HCT116 (cell line): ENCODE measurements around the gene RRAGD. TPM values are rescaled to one million over a fixed set of nuclear protein-coding genes. Genes with fewer than 3 reads are reported as not detected.

ENCODE experiments used
- ATAC-seq: fragments of 200-7000 bp; cut with Tn5 transposase; 2 replicates; pipeline ENCODE4 v1.9.1; 2020; ENCODE audit warnings: mild to moderate bottlenecking, moderate library complexity
- BruUV-seq: library from RNA; stranded (reverse); fragments of 400-500 nt; replicated peaks from 2 replicates; lab custom pipeline; 2021; lab: Mats Ljungman, UMichigan
- CTCF ChIA-PET: fragments of 300-600 bp; sonication (Branson Sonifier 250); formaldehyde crosslinking; loops from one replicate; lab custom pipeline; 2021; ENCODE audit warnings: antibody characterized with exemption; lab: Charles Lee
- POLR2A ChIA-PET: fragments of 300-600, 350-600 bp; sonication (Branson Sonifier 250); formaldehyde crosslinking; loops from one replicate; lab custom pipeline; 2021; ENCODE audit warnings: antibody characterized with exemption; lab: Charles Lee
- RAD21 ChIA-PET, 2 experiments: fragments of 300-600 bp; sonication (Branson Sonifier 250); formaldehyde crosslinking; loops; one replicate each; lab custom pipeline; 2023; ENCODE audit warnings: low total read pairs in 2 of 2; ENCODE audit not compliant: uncharacterized antibody in 2 of 2, unreplicated experiment in 2 of 2, low non-redundant PET in 1 of 2; lab: Charles Lee
- DNase-seq: peaks from one replicate; pipeline ENCODE4 v3.0.0-alpha.2; 2010; ENCODE audit warnings: low read depth, low spot score
- H2AFZ ChIP-seq: fragments of 200-600 bp; shearing (Covaris generic), sonication (generic); 2 replicates; pipeline ENCODE4 v1.6.1; 2017; ENCODE audit warnings: low read depth, mixed run types, mixed read lengths, antibody characterized with exemption, low read length; ENCODE audit not compliant: poor library complexity, severe bottlenecking
- H3K27ac ChIP-seq: 2 replicates; pipeline ENCODE4 v1.5.1; 2012; ENCODE audit warnings: low read depth, low read length
- H3K27me3 ChIP-seq: fragments of 200-600 bp; sonication (generic); 2 replicates; pipeline ENCODE4 v1.6.1; 2016; ENCODE audit warnings: mixed run types, low read length, mixed read lengths; ENCODE audit not compliant: insufficient read depth
- H3K36me3 ChIP-seq, 2 experiments: fragments of 200-500 bp in 1 of 2; fragments of 200-600 bp in 1 of 2; sonication (Bioruptor generic) in 1 of 2; sonication (generic) in 1 of 2; 2 replicates each; pipeline versions ENCODE4 v1.5.1 to v1.6.1; 2014 to 2016; ENCODE audit warnings: low read length in 2 of 2, inconsistent platforms in 1 of 2, mixed read lengths in 1 of 2, mixed run types in 1 of 2; ENCODE audit not compliant: insufficient read depth in 2 of 2, control insufficient read depth in 1 of 2
- H3K4me1 ChIP-seq, 2 experiments: fragments of 200-600 bp in 1 of 2; sonication (generic) in 1 of 2; 2 replicates each; pipeline versions ENCODE4 v1.5.1 to v1.6.1; 2012 to 2017; ENCODE audit warnings: low read length in 2 of 2, inconsistent platforms in 1 of 2, mild to moderate bottlenecking in 1 of 2, mixed read lengths in 1 of 2, mixed run types in 1 of 2, moderate library complexity in 1 of 2; ENCODE audit not compliant: insufficient read depth in 2 of 2, control insufficient read depth in 1 of 2
- H3K4me2 ChIP-seq: fragments of 200-600 bp; sonication (generic); 2 replicates; pipeline ENCODE4 v1.6.1; 2017; ENCODE audit warnings: mixed run types, low read length, mixed read lengths
- H3K4me3 ChIP-seq, 2 experiments: fragments of 200-600 bp in 1 of 2; sonication (generic) in 1 of 2; replicated peaks in 1 of 2; 2 replicates each; pipeline ENCODE4 v1.5.1; 2011 to 2016; ENCODE audit warnings: low read length in 2 of 2, control low read depth in 1 of 2, low read depth in 1 of 2, mild to moderate bottlenecking in 1 of 2, mixed read lengths in 1 of 2, mixed run types in 1 of 2
- H3K79me2 ChIP-seq: fragments of 200-600 bp; sonication (generic); 2 replicates; pipeline ENCODE4 v1.6.1; 2017; ENCODE audit warnings: mild to moderate bottlenecking, mixed run types, low read length, moderate library complexity, mixed read lengths; ENCODE audit not compliant: insufficient read depth
- H3K9ac ChIP-seq: fragments of 200-600 bp; sonication (generic); 2 replicates; pipeline ENCODE4 v1.6.1; 2016; ENCODE audit warnings: low read length, mixed read lengths
- H3K9me2 ChIP-seq: fragments of 200-600 bp; sonication (generic), shearing (Covaris generic); 2 replicates; pipeline ENCODE4 v1.6.1; 2017; ENCODE audit warnings: mixed run types, mild to moderate bottlenecking, moderate library complexity; ENCODE audit not compliant: insufficient read depth
- H3K9me3 ChIP-seq, 2 experiments: fragments of 200-500 bp in 1 of 2; fragments of 200-600 bp in 1 of 2; sonication (Bioruptor generic) in 1 of 2; sonication (generic) in 1 of 2; 2 replicates each; pipeline ENCODE4 v1.6.1; 2014 to 2017; ENCODE audit warnings: low read length in 2 of 2, mixed read lengths in 2 of 2, inconsistent platforms in 1 of 2, low read depth in 1 of 2, mild to moderate bottlenecking in 1 of 2, mixed run types in 1 of 2, moderate library complexity in 1 of 2; ENCODE audit not compliant: control insufficient read depth in 1 of 2, insufficient read depth in 1 of 2
- H4K20me1 ChIP-seq: fragments of 200-600 bp; sonication (generic), shearing (Covaris generic); 2 replicates; pipeline ENCODE4 v1.6.1; 2017; ENCODE audit warnings: mixed run types, mild to moderate bottlenecking, moderate library complexity; ENCODE audit not compliant: insufficient read depth
- ATF3 ChIP-seq: IDR thresholded peaks from 2 replicates; pipeline ENCODE4 v1.6.1; 2012
- EGR1 ChIP-seq: IDR thresholded peaks from 2 replicates; pipeline ENCODE4 v1.6.1; 2012; ENCODE audit warnings: low read depth
- EZH2phosphoT487 ChIP-seq: fragments of 200-600 bp; IDR thresholded peaks from 2 replicates; pipeline ENCODE4 v1.6.1; 2018; ENCODE audit warnings: antibody characterized with exemption, borderline replicate concordance
- POLR2A ChIP-seq: IDR thresholded peaks from 2 replicates; pipeline ENCODE4 v1.7.0; 2011; ENCODE audit warnings: borderline replicate concordance; ENCODE audit not compliant: insufficient read depth, insufficient read length; ENCODE audit errors: extremely low read depth
- POLR2AphosphoS5 ChIP-seq: IDR thresholded peaks from 2 replicates; pipeline ENCODE4 v1.6.1; 2011; ENCODE audit warnings: mild to moderate bottlenecking, low read depth, low read length, moderate library complexity
- REST ChIP-seq: IDR thresholded peaks from 2 replicates; pipeline ENCODE4 v1.6.1; 2012; ENCODE audit warnings: low read depth
- YY1 ChIP-seq: IDR thresholded peaks from 2 replicates; pipeline ENCODE4 v1.6.1; 2011; ENCODE audit warnings: low read length, low read depth, moderate library complexity, mild to moderate bottlenecking; ENCODE audit not compliant: insufficient replicate concordance; ENCODE audit errors: extremely low read depth
- intact Hi-C: fragments of 100-400 bp; cut with micrococcal nuclease; formaldehyde crosslinking; loops from 2 replicates; pipeline ENCODE4 v1.10.0; 2022
- total RNA-seq: library from RNA; stranded (reverse); gene quantifications from one replicate; pipeline ENCODE4 v1.2.1, GENCODE V29; 2021; ENCODE audit not compliant: unreplicated experiment
- TF ChIP-seq, protein P1 (sequence below): IDR thresholded peaks from 2 replicates; pipeline ENCODE4 v1.6.1; 2011; ENCODE audit warnings: mild to moderate bottlenecking, low read length, moderate library complexity; ENCODE audit not compliant: insufficient replicate concordance; ENCODE audit errors: extremely low read depth

The RRAGD gene
- total RNA-seq, 1 experiment from 2014 or later, result 15.9 TPM

- DNase-seq, result no peak
- BruUV-seq, result no TSS peak
- H3K4me1 ChIP-seq, result peaks cover 0 to 8% of the 10 kb centered on the region in 2 experiments; a peak in 2 of 4 replicates
- ChIA-PET CTCF (interaction anchor here (0.7 kb wide), 1 partner anchor 608 kb away, joined by 3 read pairs; no protein-coding TSS in a partner anchor), RAD21 (interaction anchor here in 1 of 2 experiments (0.8 kb wide), 1 partner anchor 17 kb away, joined by 3 read pairs; no protein-coding TSS in a partner anchor), POLR2A (no interaction called here)
- no peak overlapping the region for H3K4me3 ChIP-seq
- intact Hi-C loops, result no loop called here
- TF ChIP-seq ATF3 (no peak), YY1 (no peak), EGR1 (no peak), EZH2phosphoT487 (no peak), POLR2A (no peak), REST (no peak), POLR2AphosphoS5 (no peak)
- TF ChIP-seq, protein P1, sequence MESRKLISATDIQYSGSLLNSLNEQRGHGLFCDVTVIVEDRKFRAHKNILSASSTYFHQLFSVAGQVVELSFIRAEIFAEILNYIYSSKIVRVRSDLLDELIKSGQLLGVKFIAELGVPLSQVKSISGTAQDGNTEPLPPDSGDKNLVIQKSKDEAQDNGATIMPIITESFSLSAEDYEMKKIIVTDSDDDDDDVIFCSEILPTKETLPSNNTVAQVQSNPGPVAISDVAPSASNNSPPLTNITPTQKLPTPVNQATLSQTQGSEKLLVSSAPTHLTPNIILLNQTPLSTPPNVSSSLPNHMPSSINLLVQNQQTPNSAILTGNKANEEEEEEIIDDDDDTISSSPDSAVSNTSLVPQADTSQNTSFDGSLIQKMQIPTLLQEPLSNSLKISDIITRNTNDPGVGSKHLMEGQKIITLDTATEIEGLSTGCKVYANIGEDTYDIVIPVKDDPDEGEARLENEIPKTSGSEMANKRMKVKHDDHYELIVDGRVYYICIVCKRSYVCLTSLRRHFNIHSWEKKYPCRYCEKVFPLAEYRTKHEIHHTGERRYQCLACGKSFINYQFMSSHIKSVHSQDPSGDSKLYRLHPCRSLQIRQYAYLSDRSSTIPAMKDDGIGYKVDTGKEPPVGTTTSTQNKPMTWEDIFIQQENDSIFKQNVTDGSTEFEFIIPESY, result no peak
- no peaks in the 10 kb centered on the region for H3K9me3 ChIP-seq
- no peaks in the 10 kb centered on the region for H3K36me3 ChIP-seq
- H3K9me2 ChIP-seq, result no peaks in the 10 kb centered on the region
- no peak overlapping the region for H3K4me2 ChIP-seq
- H3K9ac ChIP-seq, result no peak overlapping the region
- H3K79me2 ChIP-seq, result no peaks in the 10 kb centered on the region
- H4K20me1 ChIP-seq, result no peaks in the 10 kb centered on the region
- no peak overlapping the region for H3K27ac ChIP-seq
- ATAC-seq, result no peak
- H2AFZ ChIP-seq, result no peak overlapping the region
- H3K27me3 ChIP-seq, result no peaks in the 10 kb centered on the region
Measured at GRCh38 chr6:89388846-89389245, 23.2 kb downstream of the RRAGD start.
